Measurements from ENCODE around the gene SRC.

SRC gene

DNA sequence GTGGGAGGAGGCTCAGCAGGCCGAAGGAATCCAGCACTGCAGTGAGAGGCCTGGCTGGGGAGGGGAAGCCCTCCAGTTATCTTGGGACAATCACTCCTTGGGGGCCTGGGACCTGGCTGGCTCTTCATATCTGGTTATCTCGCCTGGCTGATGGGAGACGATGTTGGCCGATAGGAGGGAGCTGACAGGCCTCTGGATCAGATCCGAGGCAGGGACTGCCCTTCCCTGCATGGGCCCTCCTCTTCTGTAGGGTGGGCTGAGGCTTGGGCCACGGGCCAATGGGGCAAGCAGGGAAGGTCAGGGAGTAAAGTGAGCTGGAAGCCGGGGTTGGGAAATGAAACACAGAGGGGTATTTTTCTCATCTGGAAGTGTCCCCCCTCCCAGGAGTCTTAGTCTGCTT lies 31.3 kb upstream of the SRC start:
- TF ChIP-seq, protein P1, sequence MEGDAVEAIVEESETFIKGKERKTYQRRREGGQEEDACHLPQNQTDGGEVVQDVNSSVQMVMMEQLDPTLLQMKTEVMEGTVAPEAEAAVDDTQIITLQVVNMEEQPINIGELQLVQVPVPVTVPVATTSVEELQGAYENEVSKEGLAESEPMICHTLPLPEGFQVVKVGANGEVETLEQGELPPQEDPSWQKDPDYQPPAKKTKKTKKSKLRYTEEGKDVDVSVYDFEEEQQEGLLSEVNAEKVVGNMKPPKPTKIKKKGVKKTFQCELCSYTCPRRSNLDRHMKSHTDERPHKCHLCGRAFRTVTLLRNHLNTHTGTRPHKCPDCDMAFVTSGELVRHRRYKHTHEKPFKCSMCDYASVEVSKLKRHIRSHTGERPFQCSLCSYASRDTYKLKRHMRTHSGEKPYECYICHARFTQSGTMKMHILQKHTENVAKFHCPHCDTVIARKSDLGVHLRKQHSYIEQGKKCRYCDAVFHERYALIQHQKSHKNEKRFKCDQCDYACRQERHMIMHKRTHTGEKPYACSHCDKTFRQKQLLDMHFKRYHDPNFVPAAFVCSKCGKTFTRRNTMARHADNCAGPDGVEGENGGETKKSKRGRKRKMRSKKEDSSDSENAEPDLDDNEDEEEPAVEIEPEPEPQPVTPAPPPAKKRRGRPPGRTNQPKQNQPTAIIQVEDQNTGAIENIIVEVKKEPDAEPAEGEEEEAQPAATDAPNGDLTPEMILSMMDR (IDR thresholded peaks at IDR 0.05; ENCODE audit: control insufficient read depth, insufficient read depth, low read depth, low read length, missing control alignments), result no peak
- no peak for DNase-seq (ENCODE audit: low read depth)
- no peak overlapping the region for H3K4me3 ChIP-seq (ENCODE audit: control insufficient read depth, low read depth, low read length)

DNA sequence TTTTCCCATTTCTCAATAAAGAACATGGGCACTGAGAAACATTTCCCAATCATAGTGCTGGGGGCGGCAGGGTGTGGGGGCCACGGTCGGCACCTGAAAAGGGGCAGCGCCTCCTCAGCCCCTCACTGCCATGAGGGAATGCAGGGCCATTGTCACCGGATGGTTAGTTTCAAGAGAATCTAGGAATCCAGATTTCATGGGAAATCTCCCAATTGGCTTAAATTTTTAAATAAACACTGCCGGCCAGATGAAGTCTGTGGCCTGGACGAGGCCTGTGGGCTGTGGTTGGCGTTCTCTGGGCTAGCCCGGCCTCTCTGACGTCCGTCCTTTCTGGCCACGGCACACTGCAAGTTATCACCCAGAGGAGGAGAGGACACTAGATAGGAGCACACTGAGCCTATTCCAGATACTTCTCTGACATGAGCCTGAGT lies 30.9 kb upstream of the SRC start:
- TF ChIP-seq, protein P1 (IDR thresholded peaks at IDR 0.05; ENCODE audit: control insufficient read depth, insufficient read depth, low read depth, low read length, missing control alignments), result no peak
- DNase-seq (ENCODE audit: low read depth), result no peak
- H3K4me3 ChIP-seq (ENCODE audit: control insufficient read depth, low read depth, low read length), result no peak overlapping the region

DNA sequence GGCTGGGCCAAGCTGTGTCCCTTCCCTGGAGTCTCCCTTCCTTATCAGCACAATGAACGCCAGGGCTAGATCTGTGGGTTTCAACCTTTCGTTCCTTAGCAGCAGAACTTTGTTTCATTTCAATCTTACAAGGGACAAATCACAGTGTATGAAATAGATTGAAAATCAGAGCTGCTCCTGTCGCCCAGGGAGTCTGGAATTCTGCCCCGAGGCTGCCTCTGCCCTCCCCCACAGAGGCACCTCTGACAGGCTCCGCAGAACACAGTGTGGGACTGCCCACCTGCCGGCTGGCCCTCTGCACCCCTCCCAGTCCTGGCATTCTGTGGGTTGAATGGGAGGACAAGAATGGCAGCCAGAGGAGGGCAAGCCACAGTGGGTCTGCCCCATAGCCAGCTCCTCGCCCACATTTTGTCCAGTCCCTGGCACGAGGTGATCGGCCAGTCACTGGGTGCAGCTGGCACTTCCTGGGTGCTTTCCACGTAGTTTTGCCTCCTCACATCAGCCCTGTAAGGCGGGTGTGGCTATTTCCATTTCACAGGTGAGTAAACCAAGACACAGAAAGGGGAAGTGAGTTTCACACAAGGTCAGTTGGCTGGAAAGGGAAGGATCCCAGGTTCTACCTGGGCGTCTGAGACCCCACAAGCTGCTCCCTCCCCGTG lies 30.4 kb upstream of the SRC start:
- TF ChIP-seq, protein P1 (IDR thresholded peaks at IDR 0.05; ENCODE audit: control insufficient read depth, insufficient read depth, low read depth, low read length, missing control alignments), result no peak
- no peak for DNase-seq (ENCODE audit: low read depth)
- no peak overlapping the region for H3K4me3 ChIP-seq (ENCODE audit: control insufficient read depth, low read depth, low read length)

DNA sequence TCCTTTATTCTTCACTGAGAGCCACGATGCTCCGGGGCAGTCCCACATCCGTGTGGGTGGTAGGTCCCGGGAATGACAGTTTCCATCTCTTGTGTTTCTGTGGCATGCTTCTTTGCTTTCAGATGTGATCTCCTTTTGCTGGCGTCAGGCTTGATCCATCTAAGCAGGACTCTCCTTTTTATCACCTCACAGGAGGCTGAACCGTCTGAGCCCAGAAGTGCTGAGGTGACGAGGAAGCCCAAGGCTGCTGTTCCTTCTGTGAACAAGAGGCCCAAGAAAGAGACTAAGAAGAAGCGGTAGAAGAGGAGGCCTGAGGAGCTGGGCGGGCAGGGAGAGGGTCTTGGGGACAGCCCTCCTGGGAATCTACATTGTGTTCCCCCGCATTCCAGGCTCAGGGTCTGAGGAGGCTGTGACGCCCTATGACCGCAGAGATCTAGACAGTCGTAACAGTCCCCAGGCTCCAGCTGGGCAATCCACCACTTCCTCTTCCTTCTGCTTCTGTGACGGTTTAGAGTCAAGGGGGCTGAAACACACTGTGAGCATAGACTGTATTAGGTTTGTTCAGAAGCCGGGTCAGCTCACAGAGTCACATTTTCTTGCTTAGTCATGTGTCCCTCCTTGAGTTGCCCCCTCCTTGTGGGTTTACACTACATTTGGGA lies 29.7 kb upstream of the SRC start:
- no peak for DNase-seq (ENCODE audit: low read depth)
- TF ChIP-seq, protein P1 (IDR thresholded peaks at IDR 0.05; ENCODE audit: control insufficient read depth, insufficient read depth, low read depth, low read length, missing control alignments), result no peak
- H3K4me3 ChIP-seq (ENCODE audit: control insufficient read depth, low read depth, low read length), result no peak overlapping the region

DNA sequence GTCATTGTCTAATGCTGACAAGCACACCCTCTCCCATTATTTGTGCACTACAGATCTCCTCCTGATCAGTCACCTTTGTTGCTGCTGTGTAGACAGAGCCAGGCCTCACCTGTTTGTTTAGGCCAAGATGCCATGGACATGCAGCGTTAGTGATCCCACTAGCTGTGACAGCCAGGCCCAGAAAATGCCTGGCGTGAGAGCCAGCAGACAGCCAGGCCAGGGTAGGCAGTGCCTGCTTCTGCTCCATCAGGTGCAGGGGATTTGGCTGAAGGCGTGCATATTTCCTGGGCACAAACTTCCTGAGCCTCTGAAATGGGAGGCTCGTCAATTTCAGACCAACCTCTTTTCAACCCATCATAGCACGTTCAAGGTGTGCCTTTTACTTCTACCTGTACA lies 29.2 kb upstream of the SRC start:
- TF ChIP-seq, protein P1 (IDR thresholded peaks at IDR 0.05; ENCODE audit: control insufficient read depth, insufficient read depth, low read depth, low read length, missing control alignments), result no peak
- H3K4me3 ChIP-seq (ENCODE audit: control insufficient read depth, low read depth, low read length), result no peak overlapping the region
- DNase-seq (ENCODE audit: low read depth), result no peak

DNA sequence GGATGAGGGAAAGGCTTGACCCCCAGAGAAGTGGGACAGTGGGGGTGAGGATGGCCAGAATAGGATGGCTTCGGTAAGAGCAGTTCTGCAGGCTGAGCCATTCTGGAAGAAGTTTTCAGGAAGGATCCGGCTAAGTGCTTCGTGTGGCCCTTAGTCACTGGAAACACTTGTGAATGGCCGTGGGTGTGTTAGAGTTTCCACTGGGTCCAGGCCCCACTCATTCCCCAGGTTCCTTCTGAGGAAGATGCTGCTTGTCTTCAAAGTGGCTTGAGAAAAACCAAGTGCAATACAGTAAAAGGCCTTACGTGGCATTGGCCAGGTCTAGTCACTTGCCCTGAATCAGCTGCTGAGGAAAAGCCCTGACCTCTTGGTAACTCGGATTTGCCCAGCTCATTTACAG lies 28.6 kb upstream of the SRC start:
- no peak overlapping the region for H3K4me3 ChIP-seq (ENCODE audit: control insufficient read depth, low read depth, low read length)
- TF ChIP-seq, protein P1 (IDR thresholded peaks at IDR 0.05; ENCODE audit: control insufficient read depth, insufficient read depth, low read depth, low read length, missing control alignments), result no peak
- no peak for DNase-seq (ENCODE audit: low read depth)

Measured in AG09309 (cell line).